Epithelial cell of proximal tubule (primary cell): ENCODE results near the gene TCF7L2. TPM values are rescaled to one million over a fixed set of nuclear protein-coding genes. Genes with fewer than 3 reads are reported as not detected.

Experiments
- DNase-seq: peaks from one replicate; pipeline ENCODE4 v3.0.0-alpha.2; 2011; ENCODE audit warnings: low read depth
- H3K4me3 ChIP-seq: 2 replicates; pipeline ENCODE4 v1.5.1; 2011; ENCODE audit warnings: low read depth, mild to moderate bottlenecking, low read length
- total RNA-seq: library from RNA; depleted of rRNA; stranded (reverse); fragments of >200 nt; gene quantifications from 2 replicates; pipeline ENCODE4 v1.2.3, GENCODE V29; 2015
- TF ChIP-seq, protein P1 (sequence below): conservative IDR thresholded peaks from 2 replicates; pipeline ENCODE4 v1.5.1; 2012; ENCODE audit warnings: low read depth, mild to moderate bottlenecking, low read length

TCF7L2 gene
- total RNA-seq, 1 donor from 2014 or later: 5.4 TPM

DNA sequence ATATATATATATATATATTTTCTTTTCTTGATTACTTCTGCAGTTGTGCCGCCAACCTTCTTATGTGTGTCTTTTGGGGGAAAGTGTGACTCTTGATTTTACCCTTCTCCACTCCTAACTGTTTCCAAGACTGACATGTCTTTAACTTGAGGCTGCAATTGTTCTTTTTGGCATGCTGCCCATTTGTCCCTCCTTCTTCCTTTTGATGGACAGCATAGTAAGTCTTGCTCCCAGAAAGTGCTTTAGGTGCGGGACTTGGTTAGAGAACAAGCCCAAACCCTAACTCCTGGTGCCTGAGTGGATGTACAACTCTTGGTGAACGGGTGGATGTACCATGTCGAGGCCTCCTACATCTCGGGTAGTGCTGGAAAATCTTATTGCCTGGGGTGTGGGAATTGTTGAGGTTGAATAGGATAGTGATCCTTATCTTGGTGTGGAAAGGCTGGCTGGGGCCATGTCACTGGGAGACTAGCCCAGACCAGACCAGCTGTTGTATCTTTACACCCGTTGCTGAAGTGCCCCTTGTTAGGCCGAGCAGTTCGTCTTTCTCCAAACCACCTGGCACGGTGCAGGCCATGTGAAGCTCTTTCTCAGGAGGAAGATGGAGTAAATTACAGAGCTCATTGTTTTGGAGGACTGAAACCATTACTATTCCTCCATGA, 16.3 kb downstream of the TCF7L2 start:
- H3K4me3 ChIP-seq: no peak overlapping the region
- TF ChIP-seq, protein P1, sequence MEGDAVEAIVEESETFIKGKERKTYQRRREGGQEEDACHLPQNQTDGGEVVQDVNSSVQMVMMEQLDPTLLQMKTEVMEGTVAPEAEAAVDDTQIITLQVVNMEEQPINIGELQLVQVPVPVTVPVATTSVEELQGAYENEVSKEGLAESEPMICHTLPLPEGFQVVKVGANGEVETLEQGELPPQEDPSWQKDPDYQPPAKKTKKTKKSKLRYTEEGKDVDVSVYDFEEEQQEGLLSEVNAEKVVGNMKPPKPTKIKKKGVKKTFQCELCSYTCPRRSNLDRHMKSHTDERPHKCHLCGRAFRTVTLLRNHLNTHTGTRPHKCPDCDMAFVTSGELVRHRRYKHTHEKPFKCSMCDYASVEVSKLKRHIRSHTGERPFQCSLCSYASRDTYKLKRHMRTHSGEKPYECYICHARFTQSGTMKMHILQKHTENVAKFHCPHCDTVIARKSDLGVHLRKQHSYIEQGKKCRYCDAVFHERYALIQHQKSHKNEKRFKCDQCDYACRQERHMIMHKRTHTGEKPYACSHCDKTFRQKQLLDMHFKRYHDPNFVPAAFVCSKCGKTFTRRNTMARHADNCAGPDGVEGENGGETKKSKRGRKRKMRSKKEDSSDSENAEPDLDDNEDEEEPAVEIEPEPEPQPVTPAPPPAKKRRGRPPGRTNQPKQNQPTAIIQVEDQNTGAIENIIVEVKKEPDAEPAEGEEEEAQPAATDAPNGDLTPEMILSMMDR: no peak
- no peak for DNase-seq

- H3K4me3 ChIP-seq: no peak overlapping the region
- DNase-seq: no peak
- TF ChIP-seq, protein P1: no peak
Observed at GRCh38 chr10:112967200-112967599, 17.2 kb downstream of the TCF7L2 start.

GRCh38 chr10:112969131-112969530, 19.1 kb downstream of the TCF7L2 start:
- H3K4me3 ChIP-seq: no peak overlapping the region
- TF ChIP-seq, protein P1: no peak
- DNase-seq: no peak

DNA sequence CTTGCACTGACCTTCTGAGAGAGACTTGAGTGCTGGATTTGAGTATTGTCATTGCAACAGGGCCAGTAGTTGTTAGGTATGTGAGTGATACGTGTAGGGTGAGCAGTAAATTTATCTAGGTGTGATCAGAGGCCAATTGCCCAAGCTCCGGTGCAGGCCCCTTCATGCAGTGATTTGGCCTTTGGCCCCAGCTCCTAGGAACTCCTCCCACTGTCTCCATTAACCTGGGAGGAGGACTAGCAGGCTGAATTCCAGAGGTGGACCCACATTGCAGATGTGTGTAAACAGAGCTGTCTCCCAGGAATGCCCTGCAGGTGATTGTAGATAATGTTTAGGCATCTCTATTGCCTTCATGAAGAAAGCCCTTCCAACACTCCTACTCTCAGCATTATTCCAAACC, 19.5 kb downstream of the TCF7L2 start:
- TF ChIP-seq, protein P1: no peak
- DNase-seq: no peak
- H3K4me3 ChIP-seq: no peak overlapping the region

GRCh38 chr10:112970021-112970420, 20.0 kb downstream of the TCF7L2 start:
- TF ChIP-seq, protein P1: no peak
- no peak for DNase-seq
- no peak overlapping the region for H3K4me3 ChIP-seq

DNA sequence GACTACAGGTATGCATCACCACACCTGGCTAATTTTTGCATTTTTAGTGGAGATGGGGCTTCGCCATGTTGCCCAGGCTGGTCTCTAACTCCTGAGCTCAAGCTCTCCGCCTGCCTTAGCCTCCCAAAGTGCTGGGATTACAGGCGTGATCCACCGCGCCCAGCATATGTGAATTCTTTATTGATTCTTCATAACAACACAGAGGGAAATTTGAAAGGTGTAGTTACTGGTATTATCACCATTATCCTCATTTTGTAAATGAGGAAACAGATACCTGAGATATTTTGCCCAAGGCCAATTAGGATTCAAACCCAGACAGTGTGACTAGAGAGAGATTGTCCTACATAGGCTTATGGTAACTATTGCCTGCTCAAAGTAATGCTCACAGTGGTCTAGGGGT, 22.6 kb downstream of the TCF7L2 start:
- DNase-seq: no peak

More for the DNA sequence above, 22.6 kb downstream of the TCF7L2 start:
- H3K4me3 ChIP-seq: no peak overlapping the region
- TF ChIP-seq, protein P1: no peak
